ENCODE results near the gene NF1. TPM values are rescaled to one million over a fixed set of nuclear protein-coding genes. Genes with fewer than 3 reads are reported as not detected.
"Not testable (repeated sequence)": the region's sequence is repeated elsewhere in the genome, so short reads cannot be mapped to it uniquely, and the experiment has no call there.

NF1 gene
- total RNA-seq, 2 donors from 2014 or later: 38.5 to 49.1 TPM

DNA sequence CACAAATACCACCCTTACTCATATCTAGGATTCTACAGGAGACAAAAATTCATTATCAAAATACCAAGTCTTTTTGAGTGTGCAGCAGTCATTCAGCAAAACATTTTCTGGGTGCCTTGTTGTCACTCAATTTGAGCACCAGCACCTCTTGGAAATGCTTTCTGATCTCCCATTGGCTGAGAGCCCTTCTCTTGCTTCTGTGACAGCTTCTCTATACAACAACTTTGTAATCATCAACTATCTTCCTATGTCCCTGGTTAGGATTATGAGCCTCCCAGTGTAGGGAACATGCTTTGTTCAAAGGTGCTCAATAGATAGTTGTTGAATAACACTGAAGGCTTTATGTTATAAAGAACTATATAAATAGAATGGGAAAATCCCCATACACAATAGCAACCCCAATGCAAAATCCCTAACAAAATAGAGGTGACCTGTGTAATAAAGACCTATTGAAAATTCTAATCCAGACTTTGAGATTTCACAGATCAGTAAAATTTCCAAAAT lies 286.4 kb downstream of the NF1 start:
- no peaks in the 10 kb centered on the region for H3K9me3 ChIP-seq
- H3K36me3 ChIP-seq: no peaks in the 10 kb centered on the region
- no peak overlapping the region for H3K4me3 ChIP-seq
- H3K27ac ChIP-seq: no peak overlapping the region
- no peak for DNase-seq
- H3K4me1 ChIP-seq: no peaks in the 10 kb centered on the region
- no peak for TF ChIP-seq CTCF (IDR thresholded peaks at IDR 0.05)
- no peak overlapping the region for H3K9ac ChIP-seq (ENCODE audit: low read depth in 2 of 2, low read length in 2 of 2)
- H3K27me3 ChIP-seq: no peaks in the 10 kb centered on the region
- intact Hi-C loops (cut with DNase I): no loop called here

DNA sequence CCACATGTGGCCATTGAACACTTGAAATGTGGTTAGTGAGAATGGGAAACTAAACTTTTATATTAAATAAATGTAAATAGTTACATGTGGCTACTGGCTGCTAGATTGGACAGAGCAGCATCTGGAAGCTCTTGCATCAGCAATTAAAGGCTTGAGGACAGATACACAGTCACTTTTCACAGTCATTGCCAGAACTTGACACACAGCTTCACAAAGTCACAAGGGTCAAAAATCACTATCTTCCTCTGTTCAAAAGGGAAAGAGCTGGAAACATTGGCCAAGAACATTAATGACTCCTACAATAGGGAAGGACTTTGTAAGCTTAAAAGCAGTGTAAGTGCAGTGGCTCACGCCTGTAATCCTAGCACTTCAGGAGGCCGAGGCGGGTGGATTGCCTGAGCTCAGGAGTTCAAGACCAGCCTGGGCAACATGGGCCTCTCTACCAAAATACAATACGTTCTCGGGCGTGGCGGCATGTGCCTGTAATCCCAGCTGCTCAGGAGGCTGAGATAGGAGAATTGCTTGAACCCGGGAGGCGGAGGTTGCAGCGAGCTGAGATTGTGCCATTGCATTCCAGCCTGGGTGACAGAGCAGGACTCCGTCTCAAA lies 288.0 kb downstream of the NF1 start:
- H3K27me3 ChIP-seq; H3K9ac ChIP-seq (ENCODE audit: low read depth in 2 of 2, low read length in 2 of 2); H3K4me3 ChIP-seq; intact Hi-C loops (cut with DNase I); H3K9me3 ChIP-seq; H3K27ac ChIP-seq; H3K36me3 ChIP-seq; DNase-seq; H3K4me1 ChIP-seq: not testable (repeated sequence)

DNA sequence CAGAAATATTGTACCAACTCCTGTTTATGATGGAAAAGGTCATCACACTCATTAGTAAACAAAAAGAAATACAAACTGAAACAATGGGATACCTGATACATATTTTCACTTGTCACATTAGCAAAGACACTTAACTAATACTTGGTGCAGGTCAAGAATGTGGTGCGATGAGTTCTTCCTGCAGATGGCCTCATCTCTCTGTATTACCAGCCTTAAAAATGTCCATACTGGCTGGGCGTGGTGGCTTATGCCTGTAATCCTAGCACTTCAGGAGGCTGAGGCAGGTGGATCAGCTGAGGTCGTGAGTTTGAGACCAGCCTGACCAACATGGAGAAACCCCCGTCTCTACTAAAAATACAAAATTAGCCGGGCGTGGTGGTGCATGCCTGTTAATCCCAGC lies 288.7 kb downstream of the NF1 start:
- H3K9me3 ChIP-seq; DNase-seq; H3K27ac ChIP-seq; H3K27me3 ChIP-seq; H3K9ac ChIP-seq (ENCODE audit: low read depth in 2 of 2, low read length in 2 of 2); H3K4me3 ChIP-seq; intact Hi-C loops (cut with DNase I); H3K36me3 ChIP-seq; H3K4me1 ChIP-seq: not testable (repeated sequence)

DNA sequence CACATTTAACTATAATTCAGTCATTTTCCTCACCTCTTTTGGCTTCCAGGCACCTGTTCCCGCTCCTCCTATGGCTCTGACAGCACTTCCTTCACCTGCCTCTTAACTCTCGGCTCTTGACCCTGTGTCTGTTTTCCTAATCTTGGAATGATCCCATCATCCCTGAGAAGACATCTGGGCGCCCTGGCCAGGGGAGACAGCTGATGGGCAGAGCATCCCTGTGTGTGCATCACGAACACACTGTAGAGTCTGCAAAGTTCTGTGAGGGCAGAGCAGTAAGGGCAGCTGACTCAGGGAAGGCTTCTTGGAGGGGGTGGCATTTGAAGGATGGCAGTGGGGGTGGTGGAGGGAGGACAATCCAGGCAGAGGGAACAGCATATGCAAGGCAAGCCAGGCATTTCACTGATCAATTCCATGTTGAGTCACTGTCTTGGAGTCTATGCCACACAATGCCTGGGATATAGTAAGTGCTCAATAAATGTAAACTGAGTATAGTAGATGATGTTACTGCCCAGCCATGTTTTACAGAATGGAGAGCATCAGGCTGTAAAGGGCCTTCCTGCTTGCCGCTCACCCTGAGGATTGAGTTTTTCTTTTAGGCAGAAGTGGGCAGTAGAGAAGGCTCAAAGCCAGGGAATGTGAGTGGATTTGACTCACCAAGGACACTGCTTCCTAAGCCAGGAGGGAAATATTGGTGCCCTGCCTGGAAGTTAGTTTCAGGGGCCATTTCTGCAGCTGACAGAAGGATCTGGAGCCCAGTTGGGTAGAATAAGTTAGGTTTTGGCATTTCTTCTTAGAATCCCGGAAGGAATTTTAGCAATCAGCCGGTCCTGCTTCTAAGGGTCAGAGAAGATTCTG lies 290.9 kb downstream of the NF1 start:
- H3K4me3 ChIP-seq: no peak overlapping the region
- no peaks in the 10 kb centered on the region for H3K9me3 ChIP-seq
- no peak overlapping the region for H3K27ac ChIP-seq
- H3K9ac ChIP-seq (ENCODE audit: low read depth in 2 of 2, low read length in 2 of 2): no peak overlapping the region
- intact Hi-C loops (cut with DNase I): loop anchor here (5.0 kb wide), 1 partner anchor 142 kb away; no protein-coding TSS in a partner anchor
- DNase-seq: no peak
- H3K4me1 ChIP-seq: no peaks in the 10 kb centered on the region
- no peaks in the 10 kb centered on the region for H3K36me3 ChIP-seq
- no peak for TF ChIP-seq CTCF (IDR thresholded peaks at IDR 0.05)
- peaks cover 8% of the 10 kb centered on the region for H3K27me3 ChIP-seq

DNA sequence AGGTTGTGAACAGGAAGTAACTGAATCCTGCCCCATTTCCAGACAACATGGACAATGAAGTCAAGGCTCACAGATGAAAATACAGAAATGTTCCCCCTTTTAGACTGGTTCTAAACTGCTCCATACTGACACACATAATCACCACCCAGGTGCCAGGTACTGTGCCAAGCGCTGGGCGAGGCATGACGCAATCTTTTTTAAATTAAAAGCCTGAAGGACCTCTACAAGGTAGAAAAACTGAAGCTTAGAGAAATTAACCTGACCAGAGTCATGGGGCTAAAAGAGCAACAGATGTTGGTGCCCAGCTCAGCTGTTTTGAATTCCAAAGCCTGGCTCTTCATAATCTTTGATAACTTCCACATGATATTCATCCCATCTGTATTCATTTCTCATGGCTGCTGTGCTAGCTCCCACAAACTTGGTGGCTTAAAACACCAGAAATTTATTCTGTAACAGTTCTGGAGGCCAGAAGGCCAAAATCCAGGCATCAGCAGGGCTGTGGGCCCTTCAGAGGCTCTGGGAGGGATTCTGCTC lies 291.8 kb downstream of the NF1 start:
- TF ChIP-seq CTCF (IDR thresholded peaks at IDR 0.05): no peak
- peaks cover 15% of the 10 kb centered on the region for H3K27me3 ChIP-seq
- no peak for DNase-seq
- no peak overlapping the region for H3K27ac ChIP-seq
- intact Hi-C loops (cut with DNase I): loop anchor here (5.0 kb wide), 1 partner anchor 141 kb away; no protein-coding TSS in a partner anchor
- H3K36me3 ChIP-seq: no peaks in the 10 kb centered on the region
- no peak overlapping the region for H3K9ac ChIP-seq (ENCODE audit: low read depth in 2 of 2, low read length in 2 of 2)
- H3K4me1 ChIP-seq: no peaks in the 10 kb centered on the region
- no peak overlapping the region for H3K4me3 ChIP-seq
- no peaks in the 10 kb centered on the region for H3K9me3 ChIP-seq

- intact Hi-C loops (cut with DNase I): loop anchor here (5.0 kb wide), 1 partner anchor 140 kb away; no protein-coding TSS in a partner anchor
- no peaks in the 10 kb centered on the region for H3K4me1 ChIP-seq
These were observed 292.7 kb downstream of the NF1 start for GRCh38 chr17:31387438-31387837.

More at GRCh38 chr17:31387438-31387837, 292.7 kb downstream of the NF1 start:
- Histone ChIP-seq H3K27ac (no peak overlapping the region), H3K9me3 (no peaks in the 10 kb centered on the region), H3K27me3 (peaks cover 23% of the 10 kb centered on the region), H3K4me3 (no peak overlapping the region), H3K9ac (ENCODE audit: low read depth in 2 of 2, low read length in 2 of 2) (no peak overlapping the region), H3K36me3 (no peaks in the 10 kb centered on the region)
- DNase-seq: no peak
- TF ChIP-seq CTCF (IDR thresholded peaks at IDR 0.05): no peak

All from colonic mucosa (tissue), 4 donors.